Astrocyte (in vitro differentiated cells and primary cell): ENCODE data around the gene NR5A1.

ENCODE experiments used
- EZH2 ChIP-seq: IDR thresholded peaks from 2 replicates; pipeline ENCODE4 v1.6.1; 2012; ENCODE audit warnings: mild to moderate bottlenecking, low read length, inconsistent platforms; ENCODE audit not compliant: insufficient read depth
- TF ChIP-seq, protein P1 (sequence below): IDR thresholded peaks from 2 replicates; pipeline ENCODE4 v1.5.1; 2011; ENCODE audit warnings: low read depth, mild to moderate bottlenecking, inconsistent platforms, low read length, moderate library complexity; ENCODE audit not compliant: insufficient read depth

DNA sequence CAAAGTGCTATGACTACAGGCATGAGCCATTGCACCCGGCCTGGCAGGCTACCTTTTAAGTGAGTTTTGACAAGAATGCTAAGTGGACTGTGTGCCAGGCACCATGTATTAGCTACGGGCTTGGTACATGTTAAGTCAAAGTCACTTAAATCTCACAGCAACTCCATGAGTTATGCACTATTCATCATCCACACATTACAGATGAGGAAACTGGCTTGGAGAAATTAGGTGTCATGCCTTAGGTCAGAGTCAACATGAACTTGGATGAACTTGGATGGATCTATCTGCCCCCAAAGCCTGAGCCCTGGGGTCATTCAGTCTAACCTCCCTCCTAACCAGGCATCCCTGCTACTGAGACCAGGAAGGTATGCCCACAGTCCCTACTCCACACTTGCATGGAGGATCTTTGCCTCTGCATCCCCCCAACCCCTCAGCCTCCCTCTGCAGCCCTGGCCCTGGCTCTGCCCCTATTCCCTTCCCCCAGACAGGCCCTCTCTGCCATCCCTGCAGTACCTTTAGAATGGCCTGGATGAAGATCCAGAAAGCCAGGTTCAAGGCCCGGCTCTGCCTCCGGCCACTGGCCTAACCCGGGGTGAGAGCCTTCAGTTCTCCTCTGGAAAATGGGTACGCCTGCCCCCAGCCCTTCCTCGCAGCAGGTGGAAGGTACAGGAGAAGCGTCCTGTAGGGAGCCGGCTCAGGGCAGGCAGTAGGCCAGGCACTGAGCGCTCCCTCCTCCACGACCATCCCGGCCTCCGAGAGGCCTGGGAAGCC is 57.6 kb downstream of the NR5A1 start:
- TF ChIP-seq, protein P1, sequence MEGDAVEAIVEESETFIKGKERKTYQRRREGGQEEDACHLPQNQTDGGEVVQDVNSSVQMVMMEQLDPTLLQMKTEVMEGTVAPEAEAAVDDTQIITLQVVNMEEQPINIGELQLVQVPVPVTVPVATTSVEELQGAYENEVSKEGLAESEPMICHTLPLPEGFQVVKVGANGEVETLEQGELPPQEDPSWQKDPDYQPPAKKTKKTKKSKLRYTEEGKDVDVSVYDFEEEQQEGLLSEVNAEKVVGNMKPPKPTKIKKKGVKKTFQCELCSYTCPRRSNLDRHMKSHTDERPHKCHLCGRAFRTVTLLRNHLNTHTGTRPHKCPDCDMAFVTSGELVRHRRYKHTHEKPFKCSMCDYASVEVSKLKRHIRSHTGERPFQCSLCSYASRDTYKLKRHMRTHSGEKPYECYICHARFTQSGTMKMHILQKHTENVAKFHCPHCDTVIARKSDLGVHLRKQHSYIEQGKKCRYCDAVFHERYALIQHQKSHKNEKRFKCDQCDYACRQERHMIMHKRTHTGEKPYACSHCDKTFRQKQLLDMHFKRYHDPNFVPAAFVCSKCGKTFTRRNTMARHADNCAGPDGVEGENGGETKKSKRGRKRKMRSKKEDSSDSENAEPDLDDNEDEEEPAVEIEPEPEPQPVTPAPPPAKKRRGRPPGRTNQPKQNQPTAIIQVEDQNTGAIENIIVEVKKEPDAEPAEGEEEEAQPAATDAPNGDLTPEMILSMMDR = no peak
- TF ChIP-seq EZH2 = no peak
